GM10248 (cell line): ENCODE data around the gene OXER1.

Experiments
- CTCF ChIA-PET: fragments of 300-600 bp; sonication (Branson Sonifier 250); formaldehyde crosslinking; extraction: SDS; loops from one replicate; lab custom pipeline; 2021; ENCODE audit warnings: antibody characterized with exemption; lab: Yijun Ruan, JAX
- POLR2A ChIA-PET: fragments of 350-650 bp; sonication (Branson Sonifier 250); formaldehyde crosslinking; extraction: SDS; loops from one replicate; lab custom pipeline; 2020; ENCODE audit warnings: antibody characterized with exemption; lab: Yijun Ruan, JAX
- DNase-seq: peaks from one replicate; pipeline ENCODE4 v3.0.0; 2012; ENCODE audit errors: extremely low spot score
- CTCF ChIP-seq: IDR thresholded peaks from 2 replicates; pipeline ENCODE4 v1.5.1; 2012; ENCODE audit warnings: mild to moderate bottlenecking, low read depth; ENCODE audit errors: extremely low read depth, missing control alignments, control extremely low read depth

OXER1 gene

GRCh38 chr2:42768706-42769256, 4.8 kb upstream of the OXER1 start:
- TF ChIP-seq CTCF = no peak
- DNase-seq = no peak
- CTCF ChIA-PET = interaction anchor here (1.1 to 4.5 kb wide), 3 partner anchors 8 to 20 kb away, joined by 4 to 17 read pairs (median 10); no protein-coding TSS in a partner anchor
- POLR2A ChIA-PET = no interaction called here

GRCh38 chr2:42767899-42768705, 4.2 kb upstream of the OXER1 start:
- TF ChIP-seq CTCF = no peak
- POLR2A ChIA-PET = no interaction called here
- CTCF ChIA-PET = interaction anchor here (4.5 kb wide), 1 partner anchor 10 kb away, joined by 17 read pairs; no protein-coding TSS in a partner anchor
- no peak for DNase-seq

GRCh38 chr2:42767080-42767898, 3.4 kb upstream of the OXER1 start:
- ChIA-PET POLR2A (no interaction called here), CTCF (interaction anchor here (1.4 to 4.5 kb wide), 2 partner anchors 10 to 15 kb away, joined by 3 to 17 read pairs; no protein-coding TSS in a partner anchor)
- no peak for DNase-seq
- TF ChIP-seq CTCF = no peak

- ChIA-PET POLR2A (interaction anchor here (0.5 kb wide), 1 partner anchor 461 kb away, joined by 4 read pairs; the partner anchor contains the start of gene ZFP36L2), CTCF (interaction anchor here (1.5 kb wide), 1 partner anchor 12 kb away, joined by 3 read pairs; no protein-coding TSS in a partner anchor)
- no peak for TF ChIP-seq CTCF
- DNase-seq = no peak
Observed at GRCh38 chr2:42765686-42766085, 1.8 kb upstream of the OXER1 start.

- ChIA-PET CTCF (interaction anchor here (1.0 to 1.5 kb wide), 3 partner anchors 9 to 12 kb away, joined by 3 read pairs; no protein-coding TSS in a partner anchor), POLR2A (interaction anchor here (0.5 kb wide), 1 partner anchor 462 kb away, joined by 4 read pairs; the partner anchor contains the start of gene ZFP36L2)
- no peak for TF ChIP-seq CTCF
- no peak for DNase-seq
Observed at GRCh38 chr2:42764901-42765300, 966 bp upstream of the OXER1 start.
